ENCODE measurements around the gene KLHL28.

The KLHL28 gene

DNA sequence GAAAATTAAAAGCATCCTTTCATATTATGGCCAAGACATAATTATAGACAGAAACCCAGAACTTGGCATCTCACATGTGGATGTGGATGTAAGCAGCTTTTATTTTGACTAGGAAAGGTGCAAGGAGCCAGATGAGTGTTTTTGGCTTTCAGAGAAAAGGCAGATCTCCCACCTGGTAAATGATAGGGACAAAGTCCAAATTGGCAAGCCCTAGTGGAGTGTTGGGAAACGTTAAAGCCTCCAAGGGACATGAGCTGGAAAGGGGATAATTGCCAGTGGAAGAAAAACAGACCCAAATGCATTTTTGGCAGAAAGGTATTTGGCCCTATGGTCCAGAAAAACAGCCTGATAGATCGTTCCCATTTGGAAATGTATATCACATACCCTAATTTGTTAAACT, 60.1 kb downstream of the KLHL28 start:
- Histone ChIP-seq H4K5ac (ENCODE audit: low read length) (no peak overlapping the region), H3K23ac (ENCODE audit: low read length) (no peak overlapping the region), H3K4me3 (ENCODE audit: low read length) (no peak overlapping the region), H3K9ac (ENCODE audit: low read length) (no peak overlapping the region), H3K36me3 (ENCODE audit: control insufficient read depth, insufficient read depth, low read length) (no peaks in the 10 kb centered on the region), H2BK120ac (ENCODE audit: low read depth, low read length) (no peak overlapping the region), H2AK5ac (ENCODE audit: low read length) (no peak overlapping the region), H3K18ac (ENCODE audit: low read length) (no peak overlapping the region), H2BK5ac (ENCODE audit: low read length) (no peak overlapping the region), H3K79me1 (ENCODE audit: low read length) (no peaks in the 10 kb centered on the region), H3K79me2 (ENCODE audit: control insufficient read depth, insufficient read depth, low read length) (no peaks in the 10 kb centered on the region), H3K27ac (ENCODE audit: low read depth, low read length) (no peak overlapping the region), H3K4ac (ENCODE audit: low read depth, low read length) (no peak overlapping the region), H3K27me3 (ENCODE audit: insufficient read depth, low read length, poor library complexity) (no peaks in the 10 kb centered on the region), H3K4me1 (ENCODE audit: control insufficient read depth, low read depth, low read length) (no peaks in the 10 kb centered on the region), H3K4me2 (ENCODE audit: low read length) (no peak overlapping the region), H4K8ac (ENCODE audit: low read depth, low read length) (no peak overlapping the region), H3K56ac (ENCODE audit: low read length) (no peak overlapping the region), H2BK15ac (replicated peaks; ENCODE audit: low read depth) (no peak overlapping the region)
- WGBS (ENCODE audit: extremely low coverage, insufficient coverage, low lambda C conversion rate), result no CpG with 5 or more reads among the region's 2 CpGs
- DNase-seq, result no peak

DNA sequence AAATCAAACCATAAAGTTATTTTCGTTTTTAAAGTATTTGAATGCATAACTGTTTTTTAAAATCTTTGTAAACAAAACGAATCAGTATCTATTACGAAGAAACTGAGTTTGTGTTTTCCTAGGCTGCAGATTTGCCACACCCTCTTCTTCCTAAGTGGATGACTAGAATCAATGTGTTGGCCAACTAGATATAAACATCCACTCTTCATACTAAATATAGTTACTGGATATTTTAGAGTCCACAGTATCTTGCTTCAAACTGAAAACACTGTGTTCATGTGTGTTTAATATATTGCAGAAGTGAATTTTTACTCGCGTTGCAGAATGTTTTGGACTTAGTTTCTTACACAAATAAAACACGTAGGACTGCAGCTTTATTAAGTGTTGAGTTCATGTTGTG, 63.2 kb downstream of the KLHL28 start:
- WGBS (ENCODE audit: extremely low coverage, insufficient coverage, low lambda C conversion rate), result no CpG with 5 or more reads among the region's 6 CpGs
- Histone ChIP-seq H4K8ac (ENCODE audit: low read depth, low read length) (no peak overlapping the region), H2BK5ac (ENCODE audit: low read length) (no peak overlapping the region)

GRCh38 chr14:44897845-44898151, 63.9 kb downstream of the KLHL28 start:
- Histone ChIP-seq H3K4me2 (ENCODE audit: low read length) (peak overlapping the region; percentile 75), H3K4ac (ENCODE audit: low read depth, low read length) (no peak overlapping the region), H3K27me3 (ENCODE audit: insufficient read depth, low read length, poor library complexity) (no peaks in the 10 kb centered on the region), H2AK5ac (ENCODE audit: low read length) (no peak overlapping the region), H3K27ac (ENCODE audit: low read depth, low read length) (peak overlapping the region; percentile 93), H3K79me2 (ENCODE audit: control insufficient read depth, insufficient read depth, low read length) (no peaks in the 10 kb centered on the region), H3K79me1 (ENCODE audit: low read length) (no peaks in the 10 kb centered on the region), H3K56ac (ENCODE audit: low read length) (peak overlapping the region; percentile 90), H4K5ac (ENCODE audit: low read length) (no peak overlapping the region), H2BK120ac (ENCODE audit: low read depth, low read length) (no peak overlapping the region), H3K4me1 (ENCODE audit: control insufficient read depth, low read depth, low read length) (no peaks in the 10 kb centered on the region), H3K18ac (ENCODE audit: low read length) (peak overlapping the region; percentile 92), H3K23ac (ENCODE audit: low read length) (no peak overlapping the region), H2BK5ac (ENCODE audit: low read length) (no peak overlapping the region), H3K4me3 (ENCODE audit: low read length) (peak overlapping the region; percentile 65), H3K9ac (ENCODE audit: low read length) (peak overlapping the region; percentile 79), H4K8ac (ENCODE audit: low read depth, low read length) (no peak overlapping the region), H3K36me3 (ENCODE audit: control insufficient read depth, insufficient read depth, low read length) (no peaks in the 10 kb centered on the region), H2BK15ac (replicated peaks; ENCODE audit: low read depth) (no peak overlapping the region)
- no CpG with 5 or more reads among the region's 13 CpGs for WGBS (ENCODE audit: extremely low coverage, insufficient coverage, low lambda C conversion rate)
- DNase-seq, result no peak

More for the DNA sequence above, 63.2 kb downstream of the KLHL28 start:
- H3K4me1 ChIP-seq (ENCODE audit: control insufficient read depth, low read depth, low read length), result no peaks in the 10 kb centered on the region
- H3K79me1 ChIP-seq (ENCODE audit: low read length), result no peaks in the 10 kb centered on the region
- H3K4ac ChIP-seq (ENCODE audit: low read depth, low read length), result no peak overlapping the region
- H2BK120ac ChIP-seq (ENCODE audit: low read depth, low read length), result no peak overlapping the region
- H3K56ac ChIP-seq (ENCODE audit: low read length), result no peak overlapping the region
- H3K79me2 ChIP-seq (ENCODE audit: control insufficient read depth, insufficient read depth, low read length), result no peaks in the 10 kb centered on the region
- H3K4me2 ChIP-seq (ENCODE audit: low read length), result no peak overlapping the region
- DNase-seq, result no peak
- H3K18ac ChIP-seq (ENCODE audit: low read length), result no peak overlapping the region
- no peak overlapping the region for H4K5ac ChIP-seq (ENCODE audit: low read length)
- no peak overlapping the region for H3K23ac ChIP-seq (ENCODE audit: low read length)
- no peaks in the 10 kb centered on the region for H3K36me3 ChIP-seq (ENCODE audit: control insufficient read depth, insufficient read depth, low read length)
- H2AK5ac ChIP-seq (ENCODE audit: low read length), result no peak overlapping the region
- no peak overlapping the region for H3K9ac ChIP-seq (ENCODE audit: low read length)
- no peak overlapping the region for H3K27ac ChIP-seq (ENCODE audit: low read depth, low read length)
- no peak overlapping the region for H3K4me3 ChIP-seq (ENCODE audit: low read length)
- no peaks in the 10 kb centered on the region for H3K27me3 ChIP-seq (ENCODE audit: insufficient read depth, low read length, poor library complexity)
- H2BK15ac ChIP-seq (replicated peaks; ENCODE audit: low read depth), result no peak overlapping the region

DNA sequence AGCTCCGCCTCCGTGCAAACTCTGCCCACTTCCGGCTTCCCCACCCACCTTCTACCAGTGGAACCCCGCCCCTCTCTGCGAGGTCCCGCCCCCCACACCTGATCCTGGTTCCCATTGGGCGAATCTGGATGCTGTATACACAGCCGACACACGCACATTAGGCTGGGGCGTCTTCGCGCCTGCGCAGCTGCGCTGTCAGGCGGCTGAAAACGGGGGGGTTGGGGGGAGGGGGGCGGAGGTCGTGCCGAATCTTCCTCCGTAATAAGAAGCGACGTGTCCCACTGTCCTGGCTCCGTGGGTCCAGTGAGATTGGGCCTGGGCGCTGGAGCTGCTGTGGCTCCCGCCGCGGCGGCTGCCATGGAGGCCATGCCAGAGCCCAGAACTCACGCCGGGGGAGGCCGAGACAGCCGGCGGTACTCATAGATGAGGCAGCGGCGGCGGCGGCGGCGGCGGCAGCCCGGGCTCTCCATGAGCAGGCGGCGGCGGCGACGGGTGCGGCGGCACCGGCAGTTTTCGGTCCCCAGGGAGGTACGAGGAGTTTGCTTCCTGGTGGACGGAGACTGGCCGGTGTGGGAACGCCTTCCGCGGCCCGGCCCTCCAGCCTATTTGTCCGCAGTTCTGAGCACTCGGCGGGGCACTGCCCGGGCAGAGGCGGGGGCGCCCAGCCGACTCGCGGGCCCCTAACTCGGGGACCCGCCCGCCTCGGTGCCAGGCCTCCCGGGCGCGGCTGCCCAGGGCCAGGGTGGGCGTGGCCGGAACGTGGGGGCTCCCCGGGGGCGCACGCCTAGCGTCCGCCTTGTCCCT, 64.5 kb downstream of the KLHL28 start:
- H3K36me3 ChIP-seq (ENCODE audit: control insufficient read depth, insufficient read depth, low read length), result no peaks in the 10 kb centered on the region
- H3K27me3 ChIP-seq (ENCODE audit: insufficient read depth, low read length, poor library complexity), result no peaks in the 10 kb centered on the region
- H3K23ac ChIP-seq (ENCODE audit: low read length), result no peak overlapping the region
- peak overlapping the region; percentile 39 for H3K4ac ChIP-seq (ENCODE audit: low read depth, low read length)
- peak overlapping the region; percentile 90 for H3K56ac ChIP-seq (ENCODE audit: low read length)
- peak overlapping the region; percentile 79 for H3K9ac ChIP-seq (ENCODE audit: low read length)
- no peak overlapping the region for H4K5ac ChIP-seq (ENCODE audit: low read length)
- no peak overlapping the region for H4K8ac ChIP-seq (ENCODE audit: low read depth, low read length)
- H3K27ac ChIP-seq (ENCODE audit: low read depth, low read length), result peak overlapping the region; percentile 93
- no peak overlapping the region for H2BK120ac ChIP-seq (ENCODE audit: low read depth, low read length)
- H3K4me3 ChIP-seq (ENCODE audit: low read length), result peak overlapping the region; percentile 66
- no peak overlapping the region for H2BK5ac ChIP-seq (ENCODE audit: low read length)
- H3K4me2 ChIP-seq (ENCODE audit: low read length), result peak overlapping the region; percentile 75
- no peaks in the 10 kb centered on the region for H3K4me1 ChIP-seq (ENCODE audit: control insufficient read depth, low read depth, low read length)
- H3K79me1 ChIP-seq (ENCODE audit: low read length), result no peaks in the 10 kb centered on the region
- no CpG with 5 or more reads among the region's 81 CpGs for WGBS (ENCODE audit: extremely low coverage, insufficient coverage, low lambda C conversion rate)
- no peaks in the 10 kb centered on the region for H3K79me2 ChIP-seq (ENCODE audit: control insufficient read depth, insufficient read depth, low read length)
- H2AK5ac ChIP-seq (ENCODE audit: low read length), result no peak overlapping the region
- peak overlapping the region; percentile 92 for H3K18ac ChIP-seq (ENCODE audit: low read length)
- DNase-seq, result peak; percentile 98
- H2BK15ac ChIP-seq (replicated peaks; ENCODE audit: low read depth), result no peak overlapping the region

DNA sequence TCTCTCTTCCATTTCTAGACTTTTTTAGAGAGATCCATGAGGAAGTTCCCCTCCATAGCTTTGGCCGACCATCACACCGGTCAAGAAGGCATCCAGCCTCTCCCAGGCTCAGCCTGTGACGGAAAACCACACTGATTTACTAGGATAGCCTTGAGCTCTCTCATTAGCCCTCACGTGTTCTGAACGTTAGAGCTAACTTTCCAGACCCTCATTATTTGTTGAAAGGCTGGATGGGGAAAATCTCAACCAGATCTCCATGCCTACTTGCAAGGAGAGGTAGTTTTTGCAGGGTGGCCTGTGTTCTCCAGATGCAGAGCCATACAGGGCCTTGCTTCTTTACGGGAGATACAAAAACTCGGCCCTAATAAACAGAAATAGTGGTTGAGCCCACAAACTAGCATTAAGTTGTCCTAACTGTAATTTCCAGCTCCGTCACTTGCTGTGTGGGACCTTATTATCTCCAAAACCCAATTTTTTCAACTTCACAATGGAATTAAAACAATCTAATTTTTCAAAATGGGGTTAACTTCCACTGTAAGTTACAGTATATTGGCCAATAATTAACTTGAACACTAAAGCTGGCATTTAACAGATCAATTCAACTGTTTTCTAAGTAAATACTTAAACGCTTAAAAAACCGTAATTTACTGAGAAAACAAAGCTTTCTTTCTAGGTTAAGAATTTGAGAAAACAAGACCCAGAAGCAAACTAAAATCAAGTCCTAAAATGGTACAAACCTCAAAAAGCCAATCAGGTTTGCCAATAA, 65.3 kb downstream of the KLHL28 start:
- no peak overlapping the region for H3K9ac ChIP-seq (ENCODE audit: low read length)
- no peak overlapping the region for H3K18ac ChIP-seq (ENCODE audit: low read length)
- H3K4me2 ChIP-seq (ENCODE audit: low read length), result no peak overlapping the region
- no peak overlapping the region for H2AK5ac ChIP-seq (ENCODE audit: low read length)
- H3K27me3 ChIP-seq (ENCODE audit: insufficient read depth, low read length, poor library complexity), result no peaks in the 10 kb centered on the region
- no peaks in the 10 kb centered on the region for H3K79me2 ChIP-seq (ENCODE audit: control insufficient read depth, insufficient read depth, low read length)
- no peak for DNase-seq
- no peaks in the 10 kb centered on the region for H3K79me1 ChIP-seq (ENCODE audit: low read length)
- H3K36me3 ChIP-seq (ENCODE audit: control insufficient read depth, insufficient read depth, low read length), result no peaks in the 10 kb centered on the region
- H2BK120ac ChIP-seq (ENCODE audit: low read depth, low read length), result no peak overlapping the region
- H3K23ac ChIP-seq (ENCODE audit: low read length), result no peak overlapping the region
- WGBS (ENCODE audit: extremely low coverage, insufficient coverage, low lambda C conversion rate), result no CpG with 5 or more reads among the region's 10 CpGs
- H3K4me3 ChIP-seq (ENCODE audit: low read length), result no peak overlapping the region
- H3K4ac ChIP-seq (ENCODE audit: low read depth, low read length), result no peak overlapping the region
- no peak overlapping the region for H4K5ac ChIP-seq (ENCODE audit: low read length)
- no peak overlapping the region for H2BK5ac ChIP-seq (ENCODE audit: low read length)
- H3K56ac ChIP-seq (ENCODE audit: low read length), result no peak overlapping the region
- H3K27ac ChIP-seq (ENCODE audit: low read depth, low read length), result no peak overlapping the region
- H2BK15ac ChIP-seq (replicated peaks; ENCODE audit: low read depth), result no peak overlapping the region
- no peaks in the 10 kb centered on the region for H3K4me1 ChIP-seq (ENCODE audit: control insufficient read depth, low read depth, low read length)
- H4K8ac ChIP-seq (ENCODE audit: low read depth, low read length), result no peak overlapping the region

Measured in mesendoderm (in vitro differentiated cells).